DOHH2 (cell line): Measurements from ENCODE around the gene RASGRP2.

Experiments
- H3F3A ChIP-seq: fragments of 200-600 bp; sonication (generic), shearing (Covaris generic); 2 replicates; pipeline ENCODE4 v1.6.0; 2016; ENCODE audit warnings: antibody characterized with exemption, mild to moderate bottlenecking; ENCODE audit not compliant: control insufficient read depth, insufficient read depth
- H3K27ac ChIP-seq: fragments of 200-600 bp; sonication (generic); 2 replicates; pipeline ENCODE4 v1.5.1; 2014; ENCODE audit warnings: low read depth, mild to moderate bottlenecking, low read length, moderate library complexity
- H3K27me3 ChIP-seq: fragments of 200-600 bp; sonication (generic); 2 replicates; pipeline ENCODE4 v1.6.1; 2014; ENCODE audit warnings: mild to moderate bottlenecking, low read length, mixed read lengths; ENCODE audit not compliant: control insufficient read depth
- H3K36me3 ChIP-seq: fragments of 200-600 bp; sonication (generic); 2 replicates; pipeline ENCODE4 v1.6.1; 2014; ENCODE audit warnings: mild to moderate bottlenecking, low read length, moderate library complexity, mixed read lengths; ENCODE audit not compliant: control insufficient read depth
- H3K4me1 ChIP-seq: fragments of 200-600 bp; sonication (generic); 2 replicates; pipeline ENCODE4 v1.6.1; 2014; ENCODE audit warnings: mild to moderate bottlenecking, low read length, mixed read lengths; ENCODE audit not compliant: control insufficient read depth
- H3K4me2 ChIP-seq: fragments of 200-600 bp; sonication (generic); 2 replicates; pipeline ENCODE4 v1.6.0; 2014; ENCODE audit warnings: mild to moderate bottlenecking, low read length, moderate library complexity
- H3K4me3 ChIP-seq: fragments of 200-600 bp; sonication (generic); 2 replicates; pipeline ENCODE4 v1.5.1; 2014; ENCODE audit warnings: mild to moderate bottlenecking, low read length, mixed read lengths
- H3K79me2 ChIP-seq: fragments of 200-600 bp; sonication (generic); 2 replicates; pipeline ENCODE4 v1.6.1; 2014; ENCODE audit warnings: mild to moderate bottlenecking, low read length, mixed read lengths; ENCODE audit not compliant: control insufficient read depth
- H3K9me2 ChIP-seq: fragments of 200-600 bp; sonication (generic); replicated peaks from 2 replicates; pipeline ENCODE4 v1.6.1; 2014; ENCODE audit warnings: mild to moderate bottlenecking, low read length, mixed read lengths; ENCODE audit not compliant: control insufficient read depth
- H3K9me3 ChIP-seq: fragments of 200-600 bp; sonication (generic); 2 replicates; pipeline ENCODE4 v1.6.1; 2014; ENCODE audit warnings: antibody characterized with exemption, low read length, mixed read lengths; ENCODE audit not compliant: control insufficient read depth, insufficient read depth
- H4K20me1 ChIP-seq: fragments of 200-600 bp; sonication (generic); 2 replicates; pipeline ENCODE4 v1.6.0; 2014; ENCODE audit warnings: low read depth, mild to moderate bottlenecking, antibody characterized with exemption, low read length, moderate library complexity; ENCODE audit not compliant: control insufficient read depth, insufficient read depth
- CTCF ChIP-seq: fragments of 200-600 bp; sonication (generic); IDR thresholded peaks from one replicate; pipeline ENCODE4 v1.5.1; 2014; ENCODE audit warnings: antibody characterized with exemption, mild to moderate bottlenecking, low read depth, low read length; ENCODE audit not compliant: poor library complexity, severe bottlenecking
- EZH2phosphoT487 ChIP-seq: fragments of 200-600 bp; sonication (generic); IDR thresholded peaks from 2 replicates; pipeline ENCODE4 v1.6.1; 2017; ENCODE audit warnings: borderline replicate concordance, mild to moderate bottlenecking, antibody characterized with exemption, low read length, moderate library complexity, mixed read lengths

The RASGRP2 gene

GRCh38 chr11:64753380-64754123 is 9.6 kb upstream of the RASGRP2 start:
- no peaks in the 10 kb centered on the region for H4K20me1 ChIP-seq
- no peaks in the 10 kb centered on the region for H3K9me2 ChIP-seq
- H3K27me3 ChIP-seq = no peaks in the 10 kb centered on the region
- no peak overlapping the region for H3K4me2 ChIP-seq
- peaks cover under 1% of the 10 kb centered on the region; the same call in 1 of the 2 replicates for H3F3A ChIP-seq
- TF ChIP-seq EZH2phosphoT487 (no peak), CTCF (no peak)
- no peak overlapping the region for H3K27ac ChIP-seq
- peaks cover 10% of the 10 kb centered on the region for H3K4me1 ChIP-seq
- no peak overlapping the region for H3K4me3 ChIP-seq
- no peaks in the 10 kb centered on the region for H3K79me2 ChIP-seq
- no peaks in the 10 kb centered on the region for H3K36me3 ChIP-seq
- H3K9me3 ChIP-seq = no peaks in the 10 kb centered on the region

GRCh38 chr11:64753019-64753379 is 9.1 kb upstream of the RASGRP2 start:
- H3K79me2 ChIP-seq = no peaks in the 10 kb centered on the region
- peaks cover 6% of the 10 kb centered on the region for H3F3A ChIP-seq
- H3K27ac ChIP-seq = no peak overlapping the region
- H3K4me1 ChIP-seq = peaks cover 10% of the 10 kb centered on the region
- H3K4me3 ChIP-seq = no peak overlapping the region
- H3K9me3 ChIP-seq = no peaks in the 10 kb centered on the region
- H3K36me3 ChIP-seq = no peaks in the 10 kb centered on the region
- TF ChIP-seq CTCF = no peak
- TF ChIP-seq EZH2phosphoT487 = no peak
- H3K4me2 ChIP-seq = no peak overlapping the region
- H3K9me2 ChIP-seq = no peaks in the 10 kb centered on the region
- H3K27me3 ChIP-seq = no peaks in the 10 kb centered on the region
- no peaks in the 10 kb centered on the region for H4K20me1 ChIP-seq

- Histone ChIP-seq H3K4me2 (no peak overlapping the region), H3K27ac (no peak overlapping the region), H3K4me3 (no peak overlapping the region), H3K4me1 (peaks cover 10% of the 10 kb centered on the region), H3K79me2 (no peaks in the 10 kb centered on the region), H3K27me3 (no peaks in the 10 kb centered on the region), H3K9me3 (no peaks in the 10 kb centered on the region), H3F3A (peaks cover 6% of the 10 kb centered on the region), H3K9me2 (no peaks in the 10 kb centered on the region), H4K20me1 (no peaks in the 10 kb centered on the region), H3K36me3 (no peaks in the 10 kb centered on the region)
- TF ChIP-seq EZH2phosphoT487 (no peak), CTCF (no peak)
Measured at GRCh38 chr11:64752175-64752970, 8.4 kb upstream of the RASGRP2 start.
